ENCODE data around the gene GLI2.

The GLI2 gene

GRCh38 chr2:120748741-120749140 lies 13.1 kb downstream of the GLI2 start:
- no peak for TF ChIP-seq CTCF (conservative IDR thresholded peaks at IDR 0.05)
- H3K27ac ChIP-seq: no peak overlapping the region

- no peak for TF ChIP-seq CTCF (conservative IDR thresholded peaks at IDR 0.05)
- H3K27ac ChIP-seq: no peak overlapping the region
Observed at GRCh38 chr2:120749506-120750431, 14.1 kb downstream of the GLI2 start.

- no peak overlapping the region for H3K27ac ChIP-seq
- TF ChIP-seq CTCF (conservative IDR thresholded peaks at IDR 0.05): no peak
Observed at GRCh38 chr2:120750488-120751210, 15.0 kb downstream of the GLI2 start.

GRCh38 chr2:120751553-120751952 lies 15.9 kb downstream of the GLI2 start:
- H3K27ac ChIP-seq: no peak overlapping the region
- no peak for TF ChIP-seq CTCF (conservative IDR thresholded peaks at IDR 0.05)

GRCh38 chr2:120754067-120754960 lies 18.6 kb downstream of the GLI2 start:
- no peak overlapping the region for H3K27ac ChIP-seq
- TF ChIP-seq CTCF (conservative IDR thresholded peaks at IDR 0.05): no peak

GRCh38 chr2:120758181-120759144 lies 22.8 kb downstream of the GLI2 start:
- TF ChIP-seq CTCF (conservative IDR thresholded peaks at IDR 0.05): no peak

More at GRCh38 chr2:120758181-120759144, 22.8 kb downstream of the GLI2 start:
- H3K27ac ChIP-seq: no peak overlapping the region

Measured in VCaP (cell line).